Measurements from ENCODE around the gene GTF2F1. TPM values are rescaled to one million over a fixed set of nuclear protein-coding genes. Genes with fewer than 3 reads are reported as not detected.

Gene GTF2F1
- 89.4 and 114 TPM in 2 replicates for total RNA-seq (2014; rRNA removed)
- percentile 87 among the genes with signal in this experiment for Bru-seq, nascent RNA
- BruChase-seq, experiment 1, labeled RNA remaining after a 6-hour chase, result percentile 96 among the genes with signal in this experiment
- BruChase-seq, experiment 2, labeled RNA remaining after a 2-hour chase, result percentile 90 among the genes with signal in this experiment
- long read RNA-seq, transcript GTF2F1-201 (13 exons, 2,731 nt), result major isoform, 178 of 273 reads
- long read RNA-seq, partial matches to known transcripts, result 76 of 273 reads
- long read RNA-seq, other reads (novel, unspliced or antisense), result 19 of 273 reads

GRCh38 chr19:6393074-6393982 lies at the start of gene GTF2F1:
Gene GTF2F1 (minus strand): TSS chr19:6393164. CDS start chr19:6392995, 169 bp downstream.
- ATAC-seq (peak; percentile 93), DNase-seq (peak; percentile 93)
- peak within 1 kb of the TSS; percentile 53 for H3K27ac ChIP-seq (ENCODE audit: low read length)
- ChIA-PET POLR2A (ENCODE audit: unreplicated experiment) (interaction anchor here (0.6 to 0.7 kb wide), 4 partner anchors 32 to 363 kb away, joined by 3 to 4 read pairs (median 3); partner anchors contain the start of gene KHSRP), CTCF (interaction anchor here (0.6 kb wide), 3 partner anchors 28 to 673 kb away, joined by 3 to 6 read pairs (median 3); partner anchors contain the start of genes CATSPERD and LONP1)
- H3K4me1 ChIP-seq (ENCODE audit: insufficient read depth, low read length), result peaks cover 18% of the 10 kb centered on the region
- H3K4me3 ChIP-seq (ENCODE audit: low read length), result peak within 1 kb of the TSS; percentile 81
- H2AFZ ChIP-seq (ENCODE audit: low read length), result peak within 1 kb of the TSS; percentile 99
- H3K79me2 ChIP-seq (ENCODE audit: low read length), result peaks cover 22% of the 10 kb centered on the region
- no TSS peak for BruUV-seq (replicated peaks)
- no peaks in the 10 kb centered on the region for H3K27me3 ChIP-seq (ENCODE audit: low read length)
- no peaks in the 10 kb centered on the region for H4K20me1 ChIP-seq (ENCODE audit: low read length)
- H3F3A ChIP-seq (ENCODE audit: low read length, unreplicated experiment), result no peaks in the 10 kb centered on the region
- no peaks in the 10 kb centered on the region for H3K9me2 ChIP-seq (replicated peaks; ENCODE audit: low read length)
- intact Hi-C loops (cut with micrococcal nuclease), result loop anchor here (1.0 kb wide), 1 partner anchor 21 kb away; the partner anchor contains the start of gene ALKBH7
- H3K36me3 ChIP-seq (ENCODE audit: low read depth, low read length), result peaks cover 16% of the 10 kb centered on the region; the same call in 1 of the 2 replicates
- peak within 1 kb of the TSS; percentile 94 for H3K4me2 ChIP-seq (ENCODE audit: low read length)
- no peaks in the 10 kb centered on the region for H3K9me3 ChIP-seq (ENCODE audit: low read length)
- peak within 1 kb of the TSS; percentile 89 for H3K9ac ChIP-seq (ENCODE audit: low read length)
- TF ChIP-seq EZH2phosphoT487 (IDR thresholded peaks at IDR 0.05; ENCODE audit: borderline replicate concordance, low read length) (no peak), EZH2 (IDR thresholded peaks at IDR 0.05; ENCODE audit: low read length, unreplicated experiment) (no peak), CTCF (conservative IDR thresholded peaks at IDR 0.05; ENCODE audit: low read depth, low read length) (peak; percentile 25; the same call in 1 of the 2 replicates)

DNA sequence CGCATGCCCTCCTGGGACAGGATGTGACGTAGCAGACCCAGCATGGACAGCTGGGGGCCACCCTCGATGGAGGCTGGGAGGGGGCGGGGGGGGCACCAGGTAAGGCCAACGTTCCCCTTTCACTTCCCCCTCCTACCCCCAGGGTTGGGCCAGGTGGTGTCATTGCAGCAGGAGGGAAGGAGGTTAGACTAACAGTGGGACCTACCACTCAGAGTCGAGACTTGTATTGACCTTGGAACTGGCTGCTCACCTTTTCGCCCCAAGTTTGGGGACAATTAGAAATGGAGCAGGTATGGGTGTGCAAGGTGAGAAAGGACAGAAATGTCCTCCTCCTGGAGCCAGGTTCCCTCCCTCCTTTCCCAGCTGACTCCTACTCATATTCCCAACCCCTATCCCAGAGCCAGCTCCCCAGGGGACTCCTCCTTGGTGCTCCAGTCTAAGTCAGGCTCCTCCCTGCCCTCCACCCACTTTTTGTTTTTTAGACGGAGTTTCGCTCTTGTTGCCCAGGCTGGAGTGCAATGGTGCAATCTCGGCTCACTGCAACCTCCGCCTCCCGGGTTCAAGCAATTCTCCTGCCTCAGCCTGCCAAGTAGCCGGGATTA lies 49.2 kb upstream of the GTF2F1 start:
- no peaks in the 10 kb centered on the region for H3F3A ChIP-seq (ENCODE audit: low read length, unreplicated experiment)
- no peak overlapping the region for H3K4me2 ChIP-seq (ENCODE audit: low read length)
- H3K36me3 ChIP-seq (ENCODE audit: low read depth, low read length), result no peaks in the 10 kb centered on the region
- no peaks in the 10 kb centered on the region for H3K79me2 ChIP-seq (ENCODE audit: low read length)
- H3K4me1 ChIP-seq (ENCODE audit: insufficient read depth, low read length), result no peaks in the 10 kb centered on the region
- no peaks in the 10 kb centered on the region for H3K9me3 ChIP-seq (ENCODE audit: low read length)
- POLR2A ChIA-PET (ENCODE audit: unreplicated experiment), result no interaction called here
- DNase-seq (no peak), ATAC-seq (no peak)
- no peak overlapping the region for H3K4me3 ChIP-seq (ENCODE audit: low read length)
- CTCF ChIA-PET, result no interaction called here
- H3K27ac ChIP-seq (ENCODE audit: low read length), result no peak overlapping the region
- no TSS peak for BruUV-seq (replicated peaks)
- no peaks in the 10 kb centered on the region for H4K20me1 ChIP-seq (ENCODE audit: low read length)
- H3K9ac ChIP-seq (ENCODE audit: low read length), result no peak overlapping the region
- intact Hi-C loops (cut with micrococcal nuclease), result no loop called here
- no peaks in the 10 kb centered on the region for H3K27me3 ChIP-seq (ENCODE audit: low read length)
- no peak overlapping the region for H2AFZ ChIP-seq (ENCODE audit: low read length)
- no peaks in the 10 kb centered on the region for H3K9me2 ChIP-seq (replicated peaks; ENCODE audit: low read length)
- no peak for TF ChIP-seq EZH2phosphoT487 (IDR thresholded peaks at IDR 0.05; ENCODE audit: borderline replicate concordance, low read length)
- no peak for TF ChIP-seq CTCF (conservative IDR thresholded peaks at IDR 0.05; ENCODE audit: low read depth, low read length)
- TF ChIP-seq EZH2 (IDR thresholded peaks at IDR 0.05; ENCODE audit: low read length, unreplicated experiment), result no peak
